ENCODE measurements around the gene MYCBPAP.
A peak's percentile ranks its signal among the peaks of the same experiment; 100 is the strongest.

MYCBPAP gene

GRCh38 chr17:50556803-50557202, 48.6 kb downstream of the MYCBPAP start:
- no peak for DNase-seq
- Histone ChIP-seq H3K27me3 (peaks cover 8 to 52% of the 10 kb centered on the region in 2 donors), H3K4me1 (peaks cover 10 to 36% (median 32%) of the 10 kb centered on the region in 4 donors), H3K36me3 (peaks cover 8 to 28% (median 12%) of the 10 kb centered on the region in 3 donors), H3K4me3 (no peak overlapping the region), H3K27ac (no peak overlapping the region), H3K9me3 (no peaks in the 10 kb centered on the region)
- no peak for TF ChIP-seq CTCF (IDR thresholded peaks at IDR 0.05)
- intact Hi-C loops (cut with DNase I; ENCODE audit: low total_unique reads) = no loop called here

GRCh38 chr17:50557630-50558029, 49.4 kb downstream of the MYCBPAP start:
- TF ChIP-seq CTCF (IDR thresholded peaks at IDR 0.05) = no peak
- intact Hi-C loops (cut with DNase I; ENCODE audit: low total_unique reads) = no loop called here
- Histone ChIP-seq H3K36me3 (peaks cover 8 to 25% (median 11%) of the 10 kb centered on the region in 3 donors), H3K9me3 (no peaks in the 10 kb centered on the region), H3K4me3 (no peak overlapping the region), H3K27me3 (peaks cover 11 to 60% of the 10 kb centered on the region in 2 donors), H3K4me1 (peaks cover 10 to 45% (median 37%) of the 10 kb centered on the region in 4 donors), H3K27ac (no peak overlapping the region)
- no peak for DNase-seq

- H3K27me3 ChIP-seq = peaks cover 11 to 65% of the 10 kb centered on the region in 2 donors
- DNase-seq = no peak
- intact Hi-C loops (cut with DNase I; ENCODE audit: low total_unique reads) = no loop called here
- H3K27ac ChIP-seq = no peak overlapping the region
- peaks cover 8 to 25% (median 11%) of the 10 kb centered on the region in 3 donors for H3K36me3 ChIP-seq
- no peak for TF ChIP-seq CTCF (IDR thresholded peaks at IDR 0.05)
- H3K9me3 ChIP-seq = no peaks in the 10 kb centered on the region
- no peak overlapping the region for H3K4me3 ChIP-seq
- peaks cover 10 to 46% (median 37%) of the 10 kb centered on the region in 4 donors for H3K4me1 ChIP-seq
Measured at GRCh38 chr17:50558091-50558490, 49.9 kb downstream of the MYCBPAP start.

GRCh38 chr17:50558581-50558940, 50.3 kb downstream of the MYCBPAP start:
- Histone ChIP-seq H3K27ac (no peak overlapping the region), H3K36me3 (peaks cover 8 to 25% (median 11%) of the 10 kb centered on the region in 3 donors), H3K9me3 (no peaks in the 10 kb centered on the region), H3K27me3 (peaks cover 11 to 69% of the 10 kb centered on the region in 2 donors), H3K4me1 (peaks cover 10 to 47% (median 39%) of the 10 kb centered on the region in 4 donors), H3K4me3 (peak overlapping the region in 1 of 2 donors; percentile 67)
- intact Hi-C loops (cut with DNase I; ENCODE audit: low total_unique reads) = no loop called here
- TF ChIP-seq CTCF (IDR thresholded peaks at IDR 0.05) = no peak
- DNase-seq = no peak

GRCh38 chr17:50558941-50559614, 50.8 kb downstream of the MYCBPAP start:
- intact Hi-C loops (cut with DNase I; ENCODE audit: low total_unique reads) = no loop called here
- DNase-seq = no peak
- peaks cover 8 to 25% (median 11%) of the 10 kb centered on the region in 3 donors for H3K36me3 ChIP-seq
- TF ChIP-seq CTCF (IDR thresholded peaks at IDR 0.05) = no peak
- H3K27ac ChIP-seq = no peak overlapping the region
- H3K27me3 ChIP-seq = peaks cover 11 to 69% of the 10 kb centered on the region in 2 donors
- H3K9me3 ChIP-seq = no peaks in the 10 kb centered on the region
- H3K4me1 ChIP-seq = peaks cover 10 to 53% (median 43%) of the 10 kb centered on the region in 4 donors
- H3K4me3 ChIP-seq = peak overlapping the region in 1 of 2 donors; percentile 67

All from tibial artery (tissue), 4 donors.